ENCODE measurements around the gene TMEM97.

TMEM97 gene

GRCh38 chr17:28372945-28373274 is 53.9 kb downstream of the TMEM97 start:
- H3K4me3 ChIP-seq: peak overlapping the region in 2 of 7 experiments; percentile 44 to 52
- H3K27ac ChIP-seq: no peak overlapping the region
